Neural cell (in vitro differentiated cells): ENCODE data around the gene IQSEC2. TPM values are rescaled to one million over a fixed set of nuclear protein-coding genes. Genes with fewer than 3 reads are reported as not detected.

Source experiments
- H2AFZ ChIP-seq: fragments of 200-600, 300-800 bp; sonication (generic), shearing (Covaris generic); 2 replicates; pipeline ENCODE4 v1.6.0; 2014; ENCODE audit warnings: low read depth, mild to moderate bottlenecking, antibody characterized with exemption, low read length, moderate library complexity
- H3F3A ChIP-seq: fragments of 200-600 bp; shearing (Covaris generic); 2 replicates; pipeline ENCODE4 v1.6.1; 2016; ENCODE audit warnings: mild to moderate bottlenecking, moderate library complexity, mixed read lengths, antibody characterized with exemption, low read length; ENCODE audit not compliant: insufficient read depth, poor library complexity, severe bottlenecking
- H3K27ac ChIP-seq: fragments of 200-600, 300-800 bp; sonication (generic), shearing (Covaris generic); 2 replicates; pipeline ENCODE4 v1.5.1; 2014; ENCODE audit warnings: mild to moderate bottlenecking, low read length, moderate library complexity
- H3K27me3 ChIP-seq: fragments of 300-800, 200-600 bp; sonication (generic), shearing (Covaris generic); 2 replicates; pipeline ENCODE4 v1.6.0; 2014; ENCODE audit warnings: mild to moderate bottlenecking, low read depth, low read length, moderate library complexity; ENCODE audit not compliant: insufficient read depth
- H3K36me3 ChIP-seq: fragments of 300-800, 200-600 bp; sonication (generic), shearing (Covaris generic); 2 replicates; pipeline ENCODE4 v1.5.1; 2014; ENCODE audit warnings: mild to moderate bottlenecking, antibody characterized with exemption, low read length, moderate library complexity; ENCODE audit not compliant: insufficient read depth
- H3K4me2 ChIP-seq: fragments of 300-800, 200-600 bp; sonication (generic), shearing (Covaris generic); 2 replicates; pipeline ENCODE4 v1.6.0; 2014; ENCODE audit warnings: mild to moderate bottlenecking, low read length
- H3K4me3 ChIP-seq: fragments of 300-800, 200-600 bp; sonication (generic), shearing (Covaris generic); 2 replicates; pipeline ENCODE4 v1.5.1; 2014; ENCODE audit warnings: mild to moderate bottlenecking, low read length, moderate library complexity
- H3K79me2 ChIP-seq: fragments of 200-600 bp; shearing (Covaris generic); replicated peaks from 2 replicates; pipeline ENCODE4 v1.6.0; 2014; ENCODE audit warnings: mild to moderate bottlenecking, low read length, moderate library complexity; ENCODE audit not compliant: insufficient read depth
- H3K9ac ChIP-seq: fragments of 300-800, 200-600 bp; sonication (generic), shearing (Covaris generic); 2 replicates; pipeline ENCODE4 v1.6.1; 2016; ENCODE audit warnings: mild to moderate bottlenecking, low read length, mixed read lengths
- H3K9me2 ChIP-seq: fragments of 200-600 bp; shearing (Covaris generic); 2 replicates; pipeline ENCODE4 v1.6.1; 2016; ENCODE audit warnings: mild to moderate bottlenecking, low read length, mixed read lengths; ENCODE audit not compliant: insufficient read depth
- H3K9me3 ChIP-seq: fragments of 200-600, 300-800 bp; sonication (generic), shearing (Covaris generic); 2 replicates; pipeline ENCODE4 v1.6.1; 2016; ENCODE audit warnings: mild to moderate bottlenecking, mixed run types, low read length, moderate library complexity, mixed read lengths
- H4K20me1 ChIP-seq: fragments of 200-600 bp; shearing (Covaris generic); 2 replicates; pipeline ENCODE4 v1.6.1; 2016; ENCODE audit warnings: mild to moderate bottlenecking, mixed run types; ENCODE audit not compliant: insufficient read depth
- EP300 ChIP-seq: fragments of 450-650 bp; conservative IDR thresholded peaks from 2 replicates; pipeline ENCODE4 v1.6.1; 2014; ENCODE audit warnings: antibody characterized with exemption, mild to moderate bottlenecking, moderate library complexity; ENCODE audit not compliant: poor library complexity, severe bottlenecking
- EZH2 ChIP-seq: fragments of 200-600, 300-800 bp; shearing (Covaris generic), sonication (generic); IDR thresholded peaks from 2 replicates; pipeline ENCODE4 v1.6.1; 2014; ENCODE audit warnings: antibody characterized with exemption, low read length, borderline replicate concordance, mild to moderate bottlenecking; ENCODE audit not compliant: insufficient read depth, poor library complexity, severe bottlenecking
- MXI1 ChIP-seq: fragments of 450-650 bp; conservative IDR thresholded peaks from 2 replicates; pipeline ENCODE4 v1.6.1; 2014; ENCODE audit warnings: antibody characterized with exemption, mild to moderate bottlenecking; ENCODE audit not compliant: poor library complexity, severe bottlenecking
- POLR2AphosphoS5 ChIP-seq: IDR thresholded peaks from 2 replicates; pipeline ENCODE4 v1.6.1; 2012
- RAD21 ChIP-seq: fragments of 450-650 bp; conservative IDR thresholded peaks from 2 replicates; pipeline ENCODE4 v1.6.1; 2014; ENCODE audit warnings: antibody characterized with exemption, mild to moderate bottlenecking, moderate library complexity
- SMC3 ChIP-seq: fragments of 450-650 bp; conservative IDR thresholded peaks from 2 replicates; pipeline ENCODE4 v1.6.1; 2014; ENCODE audit warnings: antibody characterized with exemption, mild to moderate bottlenecking, moderate library complexity; ENCODE audit not compliant: poor library complexity
- TAF1 ChIP-seq: IDR thresholded peaks from 2 replicates; pipeline ENCODE4 v1.6.1; 2012; ENCODE audit warnings: low read depth
- polyA plus RNA-seq: library from polyadenylated mRNA; depleted of rRNA; stranded (reverse); fragments of >200 nt; gene quantifications from 2 replicates; pipeline ENCODE4 v1.2.3, GENCODE V29; 2014
- TF ChIP-seq, protein P1 (sequence below): IDR thresholded peaks from 2 replicates; pipeline ENCODE4 v1.6.1; 2012; ENCODE audit warnings: borderline replicate concordance
- TF ChIP-seq, protein P2 (sequence below): fragments of 450-650 bp; IDR thresholded peaks from 2 replicates; pipeline ENCODE4 v1.5.1; 2014; ENCODE audit warnings: antibody characterized with exemption, mild to moderate bottlenecking, moderate library complexity; ENCODE audit not compliant: poor library complexity, severe bottlenecking

Gene IQSEC2
- polyA plus RNA-seq, 1 donor from 2014 or later, result 2.4 TPM

- Histone ChIP-seq H2AFZ (no peak overlapping the region), H3K9me2 (no peaks in the 10 kb centered on the region), H3K36me3 (no peaks in the 10 kb centered on the region), H3K9ac (no peak overlapping the region), H3K9me3 (no peaks in the 10 kb centered on the region), H3K79me2 (no peaks in the 10 kb centered on the region), H3F3A (no peaks in the 10 kb centered on the region), H4K20me1 (no peaks in the 10 kb centered on the region), H3K27me3 (no peaks in the 10 kb centered on the region), H3K4me2 (no peak overlapping the region), H3K4me3 (no peak overlapping the region), H3K27ac (no peak overlapping the region)
- TF ChIP-seq EZH2 (no peak), RAD21 (no peak)
- TF ChIP-seq, protein P1, sequence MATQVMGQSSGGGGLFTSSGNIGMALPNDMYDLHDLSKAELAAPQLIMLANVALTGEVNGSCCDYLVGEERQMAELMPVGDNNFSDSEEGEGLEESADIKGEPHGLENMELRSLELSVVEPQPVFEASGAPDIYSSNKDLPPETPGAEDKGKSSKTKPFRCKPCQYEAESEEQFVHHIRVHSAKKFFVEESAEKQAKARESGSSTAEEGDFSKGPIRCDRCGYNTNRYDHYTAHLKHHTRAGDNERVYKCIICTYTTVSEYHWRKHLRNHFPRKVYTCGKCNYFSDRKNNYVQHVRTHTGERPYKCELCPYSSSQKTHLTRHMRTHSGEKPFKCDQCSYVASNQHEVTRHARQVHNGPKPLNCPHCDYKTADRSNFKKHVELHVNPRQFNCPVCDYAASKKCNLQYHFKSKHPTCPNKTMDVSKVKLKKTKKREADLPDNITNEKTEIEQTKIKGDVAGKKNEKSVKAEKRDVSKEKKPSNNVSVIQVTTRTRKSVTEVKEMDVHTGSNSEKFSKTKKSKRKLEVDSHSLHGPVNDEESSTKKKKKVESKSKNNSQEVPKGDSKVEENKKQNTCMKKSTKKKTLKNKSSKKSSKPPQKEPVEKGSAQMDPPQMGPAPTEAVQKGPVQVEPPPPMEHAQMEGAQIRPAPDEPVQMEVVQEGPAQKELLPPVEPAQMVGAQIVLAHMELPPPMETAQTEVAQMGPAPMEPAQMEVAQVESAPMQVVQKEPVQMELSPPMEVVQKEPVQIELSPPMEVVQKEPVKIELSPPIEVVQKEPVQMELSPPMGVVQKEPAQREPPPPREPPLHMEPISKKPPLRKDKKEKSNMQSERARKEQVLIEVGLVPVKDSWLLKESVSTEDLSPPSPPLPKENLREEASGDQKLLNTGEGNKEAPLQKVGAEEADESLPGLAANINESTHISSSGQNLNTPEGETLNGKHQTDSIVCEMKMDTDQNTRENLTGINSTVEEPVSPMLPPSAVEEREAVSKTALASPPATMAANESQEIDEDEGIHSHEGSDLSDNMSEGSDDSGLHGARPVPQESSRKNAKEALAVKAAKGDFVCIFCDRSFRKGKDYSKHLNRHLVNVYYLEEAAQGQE, result no peak
Observed at GRCh38 chrX:53254570-53255461, 26.6 kb downstream of the IQSEC2 start.

DNA sequence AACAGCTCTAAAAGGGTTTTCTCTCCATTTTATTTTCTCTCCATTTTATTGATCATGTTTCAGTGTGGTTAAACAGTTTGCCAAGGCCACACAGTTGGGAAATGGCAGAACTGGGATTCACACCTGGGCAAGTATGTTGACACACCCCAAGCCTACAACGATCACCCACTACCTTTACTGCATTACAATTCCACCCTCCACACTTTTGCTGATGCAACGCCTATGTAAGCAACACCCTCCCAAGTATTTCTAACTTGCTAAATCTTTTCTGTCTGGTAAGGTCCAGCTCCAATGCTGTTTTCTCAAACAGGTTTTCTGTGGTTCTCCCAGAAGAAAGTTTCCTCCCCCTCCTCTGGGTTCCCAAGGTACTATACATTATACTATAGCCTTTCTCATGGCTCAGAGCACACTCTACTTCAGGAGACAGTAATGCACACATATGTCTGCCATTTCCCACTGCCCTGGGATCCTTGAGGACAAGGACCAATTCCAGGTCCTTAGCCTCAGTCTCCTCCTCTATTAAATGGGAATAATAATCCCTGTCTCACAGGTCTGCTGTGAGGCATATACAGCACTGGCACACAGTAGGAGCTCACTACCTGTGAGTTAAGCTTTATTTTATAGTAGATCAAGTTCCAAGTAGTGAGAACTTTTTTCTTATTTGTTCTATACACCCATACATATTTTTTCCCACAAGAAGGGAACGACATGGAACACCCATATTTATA lies 27.9 kb downstream of the IQSEC2 start:
- Histone ChIP-seq H3K4me3 (no peak overlapping the region), H3K27ac (no peak overlapping the region), H2AFZ (no peak overlapping the region), H3K36me3 (no peaks in the 10 kb centered on the region), H4K20me1 (no peaks in the 10 kb centered on the region), H3K4me2 (no peak overlapping the region), H3K27me3 (no peaks in the 10 kb centered on the region), H3K9ac (no peak overlapping the region), H3K9me2 (no peaks in the 10 kb centered on the region), H3K9me3 (no peaks in the 10 kb centered on the region), H3K79me2 (no peaks in the 10 kb centered on the region), H3F3A (no peaks in the 10 kb centered on the region)
- TF ChIP-seq SMC3, result no peak
- no peak for TF ChIP-seq TAF1
- no peak for TF ChIP-seq EZH2
- TF ChIP-seq POLR2AphosphoS5, result no peak
- TF ChIP-seq, protein P1, result no peak
- TF ChIP-seq, protein P2, sequence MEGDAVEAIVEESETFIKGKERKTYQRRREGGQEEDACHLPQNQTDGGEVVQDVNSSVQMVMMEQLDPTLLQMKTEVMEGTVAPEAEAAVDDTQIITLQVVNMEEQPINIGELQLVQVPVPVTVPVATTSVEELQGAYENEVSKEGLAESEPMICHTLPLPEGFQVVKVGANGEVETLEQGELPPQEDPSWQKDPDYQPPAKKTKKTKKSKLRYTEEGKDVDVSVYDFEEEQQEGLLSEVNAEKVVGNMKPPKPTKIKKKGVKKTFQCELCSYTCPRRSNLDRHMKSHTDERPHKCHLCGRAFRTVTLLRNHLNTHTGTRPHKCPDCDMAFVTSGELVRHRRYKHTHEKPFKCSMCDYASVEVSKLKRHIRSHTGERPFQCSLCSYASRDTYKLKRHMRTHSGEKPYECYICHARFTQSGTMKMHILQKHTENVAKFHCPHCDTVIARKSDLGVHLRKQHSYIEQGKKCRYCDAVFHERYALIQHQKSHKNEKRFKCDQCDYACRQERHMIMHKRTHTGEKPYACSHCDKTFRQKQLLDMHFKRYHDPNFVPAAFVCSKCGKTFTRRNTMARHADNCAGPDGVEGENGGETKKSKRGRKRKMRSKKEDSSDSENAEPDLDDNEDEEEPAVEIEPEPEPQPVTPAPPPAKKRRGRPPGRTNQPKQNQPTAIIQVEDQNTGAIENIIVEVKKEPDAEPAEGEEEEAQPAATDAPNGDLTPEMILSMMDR, result no peak
- TF ChIP-seq RAD21, result no peak
- no peak for TF ChIP-seq MXI1
- no peak for TF ChIP-seq EP300
